ENCODE measurements around the gene ADD2. TPM values are rescaled to one million over a fixed set of nuclear protein-coding genes. Genes with fewer than 3 reads are reported as not detected.
A peak's percentile ranks its signal among the peaks of the same experiment; 100 is the strongest.

The ADD2 gene
- total RNA-seq, 3 donors from 2014 or later (not counting 1 experiment from before 2014, with no cell fraction given) = 0.16 to 1.4 (median 0.40) TPM

- no peak overlapping the region for H3K4me3 Mint-ChIP-seq
- TF ChIP-seq CTCF (IDR thresholded peaks at IDR 0.05) = no peak
- Histone ChIP-seq H3K9me3 (ENCODE audit: control insufficient read depth, insufficient read depth, low read length) (no peaks in the 10 kb centered on the region), H3K36me3 (ENCODE audit: control insufficient read depth, insufficient read depth, low read length) (no peaks in the 10 kb centered on the region), H3K27ac (ENCODE audit: low read length) (no peak overlapping the region), H3K4me1 (ENCODE audit: control insufficient read depth, insufficient read depth, low read length) (no peaks in the 10 kb centered on the region), H3K4me3 (ENCODE audit: low read length) (no peak overlapping the region), H3K27me3 (ENCODE audit: control insufficient read depth, insufficient read depth, low read length) (peaks cover 2% of the 10 kb centered on the region)
- no peak overlapping the region for H3K27ac Mint-ChIP-seq
- intact Hi-C loops (cut with micrococcal nuclease) = no loop called here
- DNase-seq = peak in 1 of 2 donors; percentile 29
- no peak for ATAC-seq
- H3K9me3 Mint-ChIP-seq = no peaks in the 10 kb centered on the region
- WGBS (ENCODE audit: insufficient coverage) = 86% methylated on average over 4 of the region's 4 CpGs
- H3K4me1 Mint-ChIP-seq = no peaks in the 10 kb centered on the region
- H3K36me3 Mint-ChIP-seq = no peaks in the 10 kb centered on the region
- H3K27me3 Mint-ChIP-seq (ENCODE audit: low read depth in 2 of 2) = peaks cover 2 to 32% of the 10 kb centered on the region in 2 donors
These were observed 128.1 kb downstream of the ADD2 start for GRCh38 chr2:70639841-70640436.

- DNase-seq = peak in 1 of 2 donors; percentile 21
- Histone ChIP-seq H3K9me3 (ENCODE audit: control insufficient read depth, insufficient read depth, low read length) (no peaks in the 10 kb centered on the region), H3K36me3 (ENCODE audit: control insufficient read depth, insufficient read depth, low read length) (no peaks in the 10 kb centered on the region), H3K27me3 (ENCODE audit: control insufficient read depth, insufficient read depth, low read length) (peaks cover 2% of the 10 kb centered on the region), H3K4me1 (ENCODE audit: control insufficient read depth, insufficient read depth, low read length) (no peaks in the 10 kb centered on the region), H3K4me3 (ENCODE audit: low read length) (no peak overlapping the region), H3K27ac (ENCODE audit: low read length) (no peak overlapping the region)
- TF ChIP-seq CTCF (IDR thresholded peaks at IDR 0.05) = no peak
- H3K4me1 Mint-ChIP-seq = no peaks in the 10 kb centered on the region
- no peak overlapping the region for H3K27ac Mint-ChIP-seq
- intact Hi-C loops (cut with micrococcal nuclease) = no loop called here
- H3K9me3 Mint-ChIP-seq = no peaks in the 10 kb centered on the region
- no CpG with 5 or more reads among the region's 2 CpGs for WGBS (ENCODE audit: insufficient coverage)
- no peak overlapping the region for H3K4me3 Mint-ChIP-seq
- no peaks in the 10 kb centered on the region for H3K36me3 Mint-ChIP-seq
- peaks cover 2 to 42% of the 10 kb centered on the region in 2 donors for H3K27me3 Mint-ChIP-seq (ENCODE audit: low read depth in 2 of 2)
- peak in 1 of 3 donors; percentile 50 for ATAC-seq
These were observed 129.4 kb downstream of the ADD2 start for GRCh38 chr2:70638561-70638960.

- H3K4me1 ChIP-seq (ENCODE audit: control insufficient read depth, insufficient read depth, low read length) = no peaks in the 10 kb centered on the region
- no peak for TF ChIP-seq CTCF (IDR thresholded peaks at IDR 0.05)
- no peak for ATAC-seq
- no peak for DNase-seq
- H3K27ac ChIP-seq (ENCODE audit: low read length) = no peak overlapping the region
- peaks cover 26 to 80% of the 10 kb centered on the region in 2 donors for H3K27me3 Mint-ChIP-seq (ENCODE audit: low read depth in 2 of 2)
- H3K27me3 ChIP-seq (ENCODE audit: control insufficient read depth, insufficient read depth, low read length) = peaks cover 4% of the 10 kb centered on the region
- 88% methylated on average over 1 of the region's 1 CpG for WGBS (ENCODE audit: insufficient coverage)
- H3K36me3 Mint-ChIP-seq = no peaks in the 10 kb centered on the region
- no peaks in the 10 kb centered on the region for H3K36me3 ChIP-seq (ENCODE audit: control insufficient read depth, insufficient read depth, low read length)
- H3K4me3 ChIP-seq (ENCODE audit: low read length) = no peak overlapping the region
- intact Hi-C loops (cut with micrococcal nuclease) = no loop called here
- no peak overlapping the region for H3K27ac Mint-ChIP-seq
- H3K4me3 Mint-ChIP-seq = no peak overlapping the region
- no peaks in the 10 kb centered on the region for H3K9me3 ChIP-seq (ENCODE audit: control insufficient read depth, insufficient read depth, low read length)
- H3K9me3 Mint-ChIP-seq = no peaks in the 10 kb centered on the region
- no peaks in the 10 kb centered on the region for H3K4me1 Mint-ChIP-seq
These were observed 134.5 kb downstream of the ADD2 start for GRCh38 chr2:70633508-70633907.

- Histone ChIP-seq H3K27me3 (ENCODE audit: control insufficient read depth, insufficient read depth, low read length) (peaks cover 4% of the 10 kb centered on the region), H3K9me3 (ENCODE audit: control insufficient read depth, insufficient read depth, low read length) (no peaks in the 10 kb centered on the region), H3K4me3 (ENCODE audit: low read length) (no peak overlapping the region), H3K27ac (ENCODE audit: low read length) (no peak overlapping the region), H3K36me3 (ENCODE audit: control insufficient read depth, insufficient read depth, low read length) (no peaks in the 10 kb centered on the region), H3K4me1 (ENCODE audit: control insufficient read depth, insufficient read depth, low read length) (no peaks in the 10 kb centered on the region)
- no peak for ATAC-seq
- WGBS (ENCODE audit: insufficient coverage) = 100% methylated on average over 1 of the region's 1 CpG
- H3K27ac Mint-ChIP-seq = no peak overlapping the region
- no peaks in the 10 kb centered on the region for H3K36me3 Mint-ChIP-seq
- TF ChIP-seq CTCF (IDR thresholded peaks at IDR 0.05) = no peak
- intact Hi-C loops (cut with micrococcal nuclease) = no loop called here
- no peak for DNase-seq
- no peaks in the 10 kb centered on the region for H3K9me3 Mint-ChIP-seq
- no peaks in the 10 kb centered on the region for H3K4me1 Mint-ChIP-seq
- H3K27me3 Mint-ChIP-seq (ENCODE audit: low read depth in 2 of 2) = peaks cover 24 to 75% of the 10 kb centered on the region in 2 donors
- H3K4me3 Mint-ChIP-seq = no peak overlapping the region
These were observed 135.0 kb downstream of the ADD2 start for GRCh38 chr2:70632966-70633365.
